GM19240 (cell line): ENCODE data around the gene ALCAM.
"Not testable (repeated sequence)": the region's sequence is repeated elsewhere in the genome, so short reads cannot be mapped to it uniquely, and the experiment has no call there.

ENCODE experiments used
- DNase-seq: peaks from one replicate; pipeline ENCODE4 v3.0.0; 2011; ENCODE audit warnings: low spot score; ENCODE audit not compliant: insufficient read length

Gene ALCAM

GRCh38 chr3:105388176-105388575, 21.5 kb downstream of the ALCAM start:
- DNase-seq: no peak

- not testable (repeated sequence) for DNase-seq
These were observed 23.1 kb downstream of the ALCAM start for GRCh38 chr3:105389759-105390158.

- not testable (repeated sequence) for DNase-seq
These were observed 25.9 kb downstream of the ALCAM start for GRCh38 chr3:105392598-105392997.

GRCh38 chr3:105394177-105394576, 27.5 kb downstream of the ALCAM start:
- DNase-seq: no peak

GRCh38 chr3:105397974-105398373, 31.3 kb downstream of the ALCAM start:
- DNase-seq: no peak

- DNase-seq: no peak
These were observed 31.7 kb downstream of the ALCAM start for GRCh38 chr3:105398437-105398836.

GRCh38 chr3:105399062-105399461, 32.4 kb downstream of the ALCAM start:
- no peak for DNase-seq

- DNase-seq: no peak
These were observed 32.9 kb downstream of the ALCAM start for GRCh38 chr3:105399611-105400010.

- DNase-seq: no peak
These were observed 34.5 kb downstream of the ALCAM start for GRCh38 chr3:105401254-105401653.

GRCh38 chr3:105401691-105402149, 35.0 kb downstream of the ALCAM start:
- no peak for DNase-seq

GRCh38 chr3:105402287-105402801, 35.6 kb downstream of the ALCAM start:
- DNase-seq: no peak

- not testable (repeated sequence) for DNase-seq
These were observed 36.3 kb downstream of the ALCAM start for GRCh38 chr3:105403034-105403433.

- DNase-seq: no peak
These were observed 39.6 kb downstream of the ALCAM start for GRCh38 chr3:105406268-105406667.

GRCh38 chr3:105409364-105409763, 42.7 kb downstream of the ALCAM start:
- DNase-seq: no peak

GRCh38 chr3:105413343-105413887, 46.7 kb downstream of the ALCAM start:
- no peak for DNase-seq

GRCh38 chr3:105414841-105415240, 48.1 kb downstream of the ALCAM start:
- DNase-seq: no peak

- DNase-seq: no peak
These were observed 49.2 kb downstream of the ALCAM start for GRCh38 chr3:105415951-105416350.

GRCh38 chr3:105417525-105418289, 51.0 kb downstream of the ALCAM start:
- DNase-seq: no peak

GRCh38 chr3:105422645-105423044, 55.9 kb downstream of the ALCAM start:
- no peak for DNase-seq

GRCh38 chr3:105423397-105423796, 56.7 kb downstream of the ALCAM start:
- no peak for DNase-seq

GRCh38 chr3:105424412-105425152, 57.9 kb downstream of the ALCAM start:
- no peak for DNase-seq

GRCh38 chr3:105425153-105425502, 58.4 kb downstream of the ALCAM start:
- DNase-seq: no peak
